ENCODE data around the gene KCNQ1.

- TF ChIP-seq MTF2 (CRISPR knock-in tag; IDR thresholded peaks at IDR 0.05; ENCODE audit: borderline replicate concordance) (0 out of 2 replicates have a peak, but pooled peaks have one; percentile 18), KDM1A (CRISPR knock-in tag; IDR thresholded peaks at IDR 0.05) (no peak), POLR2A (IDR thresholded peaks at IDR 0.05; ENCODE audit: insufficient read depth in 1 of 2, low read depth in 2 of 2, low read length in 2 of 2) (no peak), CTCF (CRISPR knock-in tag; IDR thresholded peaks at IDR 0.05) (no peak), ZFP1 (CRISPR knock-in tag; IDR thresholded peaks at IDR 0.05) (no peak), CCDC6 (CRISPR knock-in tag; IDR thresholded peaks at IDR 0.05) (no peak), NR2C2 (CRISPR knock-in tag; IDR thresholded peaks at IDR 0.05; ENCODE audit: borderline replicate concordance) (no peak)
Observed at GRCh38 chr11:2729841-2730240, 285.0 kb downstream of the KCNQ1 start.

Data from HepG2 (cell line).